NCI-H2081 (cell line): ENCODE results near the gene TAC3.
"Not testable (repeated sequence)": the region's sequence is repeated elsewhere in the genome, so short reads cannot be mapped to it uniquely, and the experiment has no call there.

ENCODE experiments used
- DNase-seq, 2 experiments: peaks; one replicate each; lab custom pipeline; 2025; lab: John Stamatoyannopoulos, UW

The TAC3 gene

DNA sequence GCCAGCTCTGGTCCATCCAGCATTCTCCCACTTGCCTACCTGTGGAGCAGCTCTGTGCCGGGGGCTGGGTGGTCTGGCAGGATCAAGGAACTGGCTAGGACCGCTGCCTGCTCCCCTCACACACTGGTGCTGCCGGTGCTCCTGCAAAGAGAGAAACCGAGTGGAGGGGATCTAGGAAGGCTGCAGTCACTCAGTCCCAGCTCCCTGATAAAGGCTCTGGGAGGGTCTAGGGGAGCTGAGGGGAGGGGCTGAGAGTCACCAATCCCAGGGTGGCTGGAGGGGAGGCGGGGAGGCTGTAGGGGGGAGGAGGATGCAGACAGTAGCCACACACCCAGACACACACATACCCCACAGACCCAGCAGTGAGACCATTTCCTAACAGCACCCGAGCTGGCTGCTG, at the start of gene TAC3:
Gene TAC3, minus strand, starts transcription at position 182 of the 400 bp plus-strand sequence. CDS start 732 bp downstream, outside the sequence.
- DNase-seq = no peak

DNA sequence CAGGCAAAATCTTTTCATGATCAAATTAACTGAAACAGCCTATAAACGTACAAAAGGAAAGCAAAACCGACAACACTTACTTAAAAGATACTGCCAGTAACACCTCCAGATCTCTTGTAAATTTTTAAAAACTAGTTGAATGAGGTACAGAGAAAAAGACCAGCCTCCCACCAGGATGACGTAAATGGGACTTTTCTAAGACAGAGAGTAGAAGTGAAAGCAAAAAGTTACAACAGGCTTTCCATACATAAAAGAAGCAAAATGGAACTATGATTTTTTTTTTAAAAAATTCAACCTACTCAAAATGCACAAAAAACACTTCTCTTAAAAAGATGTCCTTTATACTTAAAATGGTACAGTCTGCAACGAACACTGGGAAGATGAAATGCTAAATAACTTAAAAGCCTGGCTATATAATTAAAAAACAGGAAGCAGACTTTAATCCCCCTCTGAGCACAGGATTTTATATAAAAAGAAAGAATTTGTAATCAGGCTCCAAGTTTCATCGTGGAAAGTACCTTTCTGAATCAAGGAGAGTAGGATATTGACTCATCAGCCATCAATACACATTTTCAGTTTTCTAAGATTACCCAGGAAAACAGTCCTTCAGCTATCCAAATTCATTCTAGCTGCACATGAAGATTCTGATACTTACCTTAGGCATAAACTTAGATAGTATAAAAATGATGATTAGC, 47.8 kb upstream of the TAC3 start:
- no peak for DNase-seq

DNA sequence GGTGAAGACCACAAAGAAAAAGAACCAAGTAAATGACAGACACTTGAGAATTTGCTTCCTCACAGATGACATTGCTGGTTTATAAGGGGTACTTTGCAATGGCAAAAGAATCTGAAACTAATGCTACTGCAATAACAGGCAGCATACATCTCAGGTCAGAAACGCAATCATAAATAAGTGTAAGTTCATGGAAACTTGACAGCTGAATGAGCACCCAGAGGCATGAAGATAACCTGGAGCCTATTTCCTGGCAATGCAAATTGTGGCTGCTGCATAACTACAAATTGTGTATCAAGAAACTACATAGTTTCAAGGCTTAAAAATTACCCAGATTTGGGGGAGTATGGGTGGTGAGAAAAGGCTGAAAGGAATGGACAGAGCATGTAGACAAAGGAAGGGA, 42.1 kb upstream of the TAC3 start:
- no peak for DNase-seq

- no peak for DNase-seq
Measured at GRCh38 chr12:57057067-57057751, 40.9 kb upstream of the TAC3 start.

GRCh38 chr12:57055824-57056223, 39.5 kb upstream of the TAC3 start:
- DNase-seq = no peak

- not testable (repeated sequence) for DNase-seq
Measured at GRCh38 chr12:57053901-57054300, 37.6 kb upstream of the TAC3 start.

DNA sequence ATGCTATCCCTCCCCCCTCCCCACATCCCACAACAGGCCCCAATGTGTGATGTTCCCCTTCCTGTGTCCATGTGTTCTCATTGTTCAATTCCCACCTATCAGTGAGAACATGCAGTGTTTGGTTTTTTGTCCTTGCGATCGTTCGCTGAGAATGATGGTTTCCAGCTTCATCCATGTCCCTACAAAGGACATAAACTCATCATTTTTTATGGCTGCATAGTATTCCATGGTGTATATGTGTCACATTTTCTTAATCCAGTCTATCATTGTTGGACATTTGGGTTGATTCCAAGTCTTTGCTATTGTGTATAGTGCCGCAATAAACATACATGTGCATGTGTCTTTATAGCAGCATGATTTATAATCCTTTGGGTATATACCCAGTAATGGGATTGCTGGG, 36.8 kb upstream of the TAC3 start:
- not testable (repeated sequence) for DNase-seq

DNA sequence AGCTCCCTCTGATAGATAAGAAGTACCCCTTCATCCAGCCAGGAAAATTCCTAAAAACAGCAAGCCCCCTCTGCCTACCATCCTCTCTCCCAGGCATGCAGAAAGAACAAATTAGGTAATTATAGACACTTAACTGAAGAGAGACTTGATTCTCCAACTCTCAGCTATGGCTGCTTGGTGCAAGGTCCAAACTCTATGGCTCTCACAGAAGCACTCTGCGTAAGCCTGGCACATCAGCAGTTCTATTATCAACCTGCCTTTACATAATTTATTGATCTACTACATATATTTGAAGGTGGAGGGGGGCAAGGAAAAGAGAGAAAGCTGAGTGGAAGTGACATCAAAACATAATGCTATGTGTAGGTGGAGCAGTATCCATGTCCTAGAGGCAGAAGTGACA, 34.7 kb upstream of the TAC3 start:
- no peak for DNase-seq

DNA sequence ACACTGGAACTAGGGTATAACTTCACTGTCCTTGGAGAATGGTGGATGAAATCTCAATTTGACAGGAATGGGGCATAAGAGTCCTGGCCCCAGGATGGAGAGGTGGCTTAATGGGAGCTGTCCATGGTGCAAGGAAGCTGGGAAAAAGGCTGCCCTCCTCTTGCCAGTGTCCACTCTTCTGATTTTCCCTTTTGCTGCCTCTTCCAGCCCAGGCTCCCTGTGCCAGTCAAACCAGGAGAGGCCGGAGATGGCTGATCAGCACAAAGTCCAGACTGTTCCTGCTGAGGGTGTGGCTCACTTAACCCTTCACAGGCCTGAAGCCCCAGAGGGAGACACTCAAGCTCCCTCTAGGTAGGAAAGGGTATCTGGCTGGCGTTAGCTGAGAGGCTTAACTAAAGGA, 33.6 kb upstream of the TAC3 start, which contains the start of gene MYO1A:
Gene MYO1A, minus strand, starts transcription at position 240 of the 400 bp plus-strand sequence. CDS start 1,806 bp downstream, outside the sequence.
- no peak for DNase-seq

DNA sequence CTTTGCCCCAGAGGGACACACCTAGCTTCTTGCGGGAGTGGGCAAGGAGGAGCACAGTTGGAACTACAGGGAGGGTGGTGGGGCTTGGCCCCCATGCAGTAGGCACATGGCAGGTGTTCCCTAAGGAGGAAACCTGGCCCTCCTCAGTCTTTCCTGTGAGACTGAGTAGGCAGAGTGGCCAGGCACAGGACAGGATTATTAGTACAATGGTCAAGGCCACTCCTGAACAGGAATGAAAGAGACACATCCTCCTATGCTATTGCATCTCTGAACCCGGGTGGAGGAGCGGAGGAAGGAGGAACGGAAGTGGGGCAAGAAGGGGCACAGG, 32.8 kb upstream of the TAC3 start:
- no peak for DNase-seq

- DNase-seq = no peak
Measured at GRCh38 chr12:57048423-57049118, 32.2 kb upstream of the TAC3 start.

- DNase-seq = no peak
Measured at GRCh38 chr12:57047981-57048380, 31.7 kb upstream of the TAC3 start.

- DNase-seq = no peak
Measured at GRCh38 chr12:57046947-57047890, 30.9 kb upstream of the TAC3 start.

GRCh38 chr12:57046086-57046791, 29.9 kb upstream of the TAC3 start:
- no peak for DNase-seq

- no peak for DNase-seq
Measured at GRCh38 chr12:57044889-57045288, 28.6 kb upstream of the TAC3 start.

DNA sequence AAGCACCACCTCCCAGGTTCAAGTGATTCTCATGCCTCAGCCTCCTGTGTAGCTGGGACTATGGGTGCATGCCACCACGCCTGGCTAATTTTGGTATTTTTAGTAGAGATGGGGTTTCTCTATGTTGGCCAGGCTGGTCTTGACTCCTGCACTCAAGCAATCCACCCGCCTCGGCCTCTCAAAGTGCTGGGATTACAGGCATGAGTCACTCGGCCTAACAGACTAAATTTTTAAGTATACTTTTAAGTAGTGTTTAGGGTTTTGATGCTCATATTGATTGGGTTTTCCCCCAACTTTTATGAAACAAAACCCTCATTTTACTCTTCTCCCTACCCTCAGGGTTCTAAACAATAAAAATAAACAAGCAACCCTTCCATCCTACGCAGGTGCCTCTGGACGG, 28.1 kb upstream of the TAC3 start:
- DNase-seq = no peak

DNA sequence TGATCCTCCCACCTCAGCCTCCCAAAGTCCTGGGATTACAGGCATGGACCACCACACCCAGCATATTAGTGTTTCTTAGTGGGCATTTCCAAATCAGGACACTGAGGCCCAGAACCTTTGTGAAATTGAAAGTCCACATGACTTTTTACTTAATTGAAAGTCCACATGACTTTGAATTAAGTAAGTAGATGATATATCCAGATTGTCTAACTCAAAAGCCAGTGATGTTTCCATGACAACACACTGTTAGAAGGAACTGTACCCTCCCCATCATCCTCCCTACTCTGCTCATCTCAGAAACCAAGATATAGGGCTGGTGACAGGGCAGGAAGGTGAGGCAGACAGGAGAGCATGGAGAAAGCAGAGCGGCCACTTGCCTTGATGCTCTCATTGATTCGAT, 26.4 kb upstream of the TAC3 start:
- no peak for DNase-seq

DNA sequence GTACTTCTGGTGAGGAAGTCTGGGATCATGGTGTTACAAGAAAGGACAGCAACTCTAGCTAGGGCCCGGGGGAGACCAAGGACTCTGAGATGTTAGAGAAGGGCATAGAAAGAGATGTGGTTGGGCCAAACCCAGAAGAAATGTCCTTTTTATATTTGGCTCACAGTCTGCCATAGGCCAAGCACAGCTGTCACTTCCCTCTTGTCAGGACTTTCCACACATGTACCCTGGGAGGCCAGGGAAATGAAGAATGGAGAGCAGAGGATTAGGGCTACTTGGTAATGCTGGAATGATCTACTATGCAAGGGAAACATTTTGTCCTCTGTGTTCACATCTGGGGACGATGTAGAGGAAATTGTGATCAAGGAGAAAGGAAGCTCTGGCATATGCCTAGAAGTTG, 24.4 kb upstream of the TAC3 start:
- DNase-seq = no peak

- DNase-seq = no peak
Measured at GRCh38 chr12:57040211-57040610, 23.9 kb upstream of the TAC3 start.

DNA sequence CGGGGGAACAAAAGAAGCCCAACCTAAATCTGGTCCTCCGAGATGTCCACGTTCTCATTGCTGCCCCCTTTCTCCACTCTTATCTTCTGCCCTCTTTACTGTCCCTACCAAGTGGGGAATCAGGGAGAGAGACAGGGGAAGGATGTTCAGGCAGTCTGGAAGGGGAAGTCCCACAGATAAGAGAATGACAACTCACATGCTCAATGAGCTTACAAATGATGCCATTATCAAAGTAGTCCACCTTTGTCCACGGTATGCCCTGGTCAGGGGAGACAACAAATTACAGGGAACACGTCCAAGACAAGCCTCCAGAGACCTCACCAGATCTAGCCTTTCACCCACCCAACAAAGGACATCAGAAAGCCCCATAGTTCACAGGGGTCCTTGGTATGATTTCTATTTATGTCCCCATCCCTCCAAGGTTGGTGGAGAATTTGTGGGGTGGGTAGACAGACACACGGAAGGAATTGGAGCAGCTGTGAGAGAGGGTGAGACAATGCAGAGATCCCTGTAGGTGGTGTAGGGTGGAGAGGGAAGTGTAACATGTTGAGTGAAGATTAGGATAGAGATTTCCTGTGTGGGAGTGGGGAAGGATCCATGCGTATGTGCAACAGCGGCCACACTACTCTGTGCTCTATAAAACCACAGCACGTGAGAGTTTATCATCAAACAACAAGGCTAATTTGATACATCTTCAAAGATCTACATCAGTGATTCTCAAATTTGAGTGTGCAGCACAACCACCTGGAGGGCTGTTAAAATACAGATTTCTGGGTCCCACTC, 22.9 kb upstream of the TAC3 start:
- no peak for DNase-seq

GRCh38 chr12:57037264-57037663, 20.9 kb upstream of the TAC3 start:
- DNase-seq = no peak
